Fibroblast of lung (primary cell): ENCODE measurements around the gene UGT1A3. TPM values are rescaled to one million over a fixed set of nuclear protein-coding genes. Genes with fewer than 3 reads are reported as not detected.

Source experiments
- DNase-seq, 2 donors: peaks; one replicate each; pipeline versions ENCODE4 v3.0.0 to v3.0.0-alpha.2; 2010; ENCODE audit warnings: low read depth in 2 of 2
- H2AFZ ChIP-seq: 2 replicates; pipeline ENCODE4 v1.5.1; 2012; ENCODE audit warnings: low read length, control low read depth, inconsistent platforms
- H3K27ac ChIP-seq: 2 replicates; pipeline ENCODE4 v1.5.1; 2011; ENCODE audit warnings: low read length, control low read depth; ENCODE audit not compliant: insufficient read depth
- H3K27me3 ChIP-seq: 2 replicates; pipeline ENCODE4 v1.5.1; 2011; ENCODE audit warnings: mild to moderate bottlenecking, low read length; ENCODE audit not compliant: control insufficient read depth, insufficient read depth
- H3K36me3 ChIP-seq: 2 replicates; pipeline ENCODE4 v1.5.1; 2011; ENCODE audit warnings: low read length; ENCODE audit not compliant: control insufficient read depth, insufficient read depth
- H3K4me1 ChIP-seq: 2 replicates; pipeline ENCODE4 v1.5.1; 2011; ENCODE audit warnings: low read length; ENCODE audit not compliant: control insufficient read depth, insufficient read depth; ENCODE audit errors: extremely low read depth
- H3K4me2 ChIP-seq: 2 replicates; pipeline ENCODE4 v1.5.1; 2011; ENCODE audit warnings: low read length, control low read depth; ENCODE audit not compliant: insufficient read depth; ENCODE audit errors: extremely low read depth
- H3K4me3 ChIP-seq, 4 experiments: fragments of 200-600 bp in 1 of 4; sonication (generic) in 1 of 4; replicated peaks in 1 of 4; 2 replicates each; pipeline ENCODE4 v1.5.1; 2011 to 2016; ENCODE audit warnings: low read length in 4 of 4, low read depth in 3 of 4, mild to moderate bottlenecking in 3 of 4, control low read depth in 2 of 4, inconsistent platforms in 1 of 4, mixed read lengths in 1 of 4; ENCODE audit not compliant: insufficient read depth in 1 of 4; ENCODE audit errors: control extremely low read depth in 1 of 4
- H3K79me2 ChIP-seq: 2 replicates; pipeline ENCODE4 v1.5.1; 2012; ENCODE audit warnings: mild to moderate bottlenecking, low read length, inconsistent platforms; ENCODE audit not compliant: control insufficient read depth, insufficient read depth
- H3K9ac ChIP-seq: 2 replicates; pipeline ENCODE4 v1.5.1; 2011; ENCODE audit warnings: mild to moderate bottlenecking, low read length, control low read depth; ENCODE audit not compliant: insufficient read depth
- H3K9me3 ChIP-seq: 2 replicates; pipeline ENCODE4 v1.5.1; 2012; ENCODE audit warnings: low read depth, low read length; ENCODE audit not compliant: control insufficient read depth, insufficient read depth
- H4K20me1 ChIP-seq: 2 replicates; pipeline ENCODE4 v1.5.1; 2011; ENCODE audit warnings: low read length; ENCODE audit not compliant: control insufficient read depth, insufficient read depth; ENCODE audit errors: extremely low read depth
- CTCF ChIP-seq, 2 donors: IDR thresholded peaks in 1 of 2; conservative IDR thresholded peaks in 1 of 2; 1 replicate in 1 of 2; 2 replicates in 1 of 2; pipeline ENCODE4 v1.5.1; 2011 to 2012; ENCODE audit warnings: low read length in 2 of 2, control low read depth in 1 of 2, inconsistent platforms in 1 of 2, low read depth in 1 of 2, mild to moderate bottlenecking in 1 of 2
- EZH2 ChIP-seq: IDR thresholded peaks from 2 replicates; pipeline ENCODE4 v1.5.1; 2012; ENCODE audit warnings: low read length, control low read depth, mild to moderate bottlenecking; ENCODE audit errors: missing control alignments
- polyA plus RNA-seq, 2 donors: library from polyadenylated mRNA; depleted of rRNA in 1 of 2; stranded (reverse) in 1 of 2; unstranded in 1 of 2; fragments of >200 nt; gene quantifications; 2 replicates each; pipeline ENCODE4 v1.2.1, GENCODE V29; 2011 to 2012; ENCODE audit warnings: missing spikeins in 1 of 2
- total RNA-seq: library from RNA; depleted of rRNA; stranded (reverse); fragments of >200 nt; gene quantifications from 2 replicates; pipeline ENCODE4 v1.2.1, GENCODE V29; 2014

UGT1A3 gene
- total and polyA plus RNA-seq, 2 donors (not counting 1 experiment from before 2014, with no cell fraction given): not detected

- H3K79me2 ChIP-seq: no peaks in the 10 kb centered on the region
- no peak overlapping the region for H2AFZ ChIP-seq
- H3K4me2 ChIP-seq: no peak overlapping the region
- no peaks in the 10 kb centered on the region for H3K4me1 ChIP-seq
- H3K4me3 ChIP-seq: no peak overlapping the region
- H4K20me1 ChIP-seq: no peaks in the 10 kb centered on the region
- no peaks in the 10 kb centered on the region for H3K27me3 ChIP-seq
- TF ChIP-seq EZH2 (no peak), CTCF (conservative IDR thresholded peaks at IDR 0.05 in 1 of 2, IDR thresholded peaks at IDR 0.05 in 1 of 2; ENCODE audit: low read depth in 1 of 2, low read length in 2 of 2) (no peak)
- H3K9ac ChIP-seq: no peak overlapping the region
- H3K27ac ChIP-seq: no peak overlapping the region
- DNase-seq: peak in 1 of 2 donors; percentile 42
- no peaks in the 10 kb centered on the region for H3K9me3 ChIP-seq
- no peaks in the 10 kb centered on the region for H3K36me3 ChIP-seq
Observed at GRCh38 chr2:233686928-233687327, 41.9 kb upstream of the UGT1A3 start.

DNA sequence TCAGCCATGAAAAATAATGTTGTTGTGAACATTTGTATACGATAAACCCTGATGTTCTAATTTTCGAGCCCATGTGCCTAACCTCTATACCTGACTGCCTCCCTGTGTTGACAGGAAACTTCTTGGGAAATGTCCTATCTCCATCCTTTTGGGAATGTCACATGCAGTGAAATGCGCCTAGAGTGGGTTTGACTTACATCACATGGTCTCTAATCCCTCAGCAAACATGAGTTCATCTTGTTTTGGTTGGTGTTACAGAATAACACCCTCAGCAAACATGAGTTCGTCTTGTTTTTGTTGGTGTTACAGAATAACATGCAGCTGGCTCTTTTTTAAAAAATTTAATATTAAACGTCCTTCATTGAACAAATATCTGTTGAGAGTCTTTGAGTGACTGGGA, 40.5 kb upstream of the UGT1A3 start:
- no peaks in the 10 kb centered on the region for H3K36me3 ChIP-seq
- H3K9me3 ChIP-seq: no peaks in the 10 kb centered on the region
- H3K4me1 ChIP-seq: no peaks in the 10 kb centered on the region
- H3K79me2 ChIP-seq: no peaks in the 10 kb centered on the region
- no peaks in the 10 kb centered on the region for H4K20me1 ChIP-seq
- no peaks in the 10 kb centered on the region for H3K27me3 ChIP-seq
- TF ChIP-seq CTCF (conservative IDR thresholded peaks at IDR 0.05 in 1 of 2, IDR thresholded peaks at IDR 0.05 in 1 of 2; ENCODE audit: low read depth in 1 of 2, low read length in 2 of 2) (no peak), EZH2 (no peak)
- H3K9ac ChIP-seq: no peak overlapping the region
- no peak overlapping the region for H3K27ac ChIP-seq
- no peak overlapping the region for H3K4me3 ChIP-seq
- DNase-seq: no peak
- no peak overlapping the region for H3K4me2 ChIP-seq
- H2AFZ ChIP-seq: no peak overlapping the region

DNA sequence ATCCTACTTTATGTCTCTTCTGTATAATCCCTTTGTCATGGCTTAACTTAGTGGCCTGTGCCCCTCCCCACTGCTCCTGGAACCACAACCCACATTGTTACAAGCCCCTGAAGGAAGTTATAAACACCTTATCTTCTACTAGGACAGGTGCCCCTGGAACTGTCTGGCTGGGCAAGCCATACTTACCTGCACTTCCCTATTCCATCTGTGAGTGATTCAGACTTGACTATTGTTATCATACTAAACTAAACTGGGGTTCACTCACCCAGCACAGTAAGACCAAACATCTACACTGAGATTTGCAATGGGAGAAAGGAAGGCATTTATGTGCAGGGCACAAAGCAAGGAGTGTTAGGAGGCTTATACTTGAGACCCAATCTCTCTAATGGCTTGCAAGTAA, 39.8 kb upstream of the UGT1A3 start:
- TF ChIP-seq CTCF (conservative IDR thresholded peaks at IDR 0.05 in 1 of 2, IDR thresholded peaks at IDR 0.05 in 1 of 2; ENCODE audit: low read depth in 1 of 2, low read length in 2 of 2): no peak
- TF ChIP-seq EZH2: no peak
- no peak for DNase-seq
- Histone ChIP-seq H3K4me2 (no peak overlapping the region), H3K9ac (no peak overlapping the region), H4K20me1 (no peaks in the 10 kb centered on the region), H3K79me2 (no peaks in the 10 kb centered on the region), H3K4me3 (no peak overlapping the region), H3K9me3 (no peaks in the 10 kb centered on the region), H3K36me3 (no peaks in the 10 kb centered on the region), H3K27ac (no peak overlapping the region), H3K27me3 (no peaks in the 10 kb centered on the region), H3K4me1 (no peaks in the 10 kb centered on the region), H2AFZ (no peak overlapping the region)
